ENCODE measurements around the gene MYRIP. TPM values are rescaled to one million over a fixed set of nuclear protein-coding genes. Genes with fewer than 3 reads are reported as not detected.
"Not testable (repeated sequence)": the region's sequence is repeated elsewhere in the genome, so short reads cannot be mapped to it uniquely, and the experiment has no call there.

The MYRIP gene
- total RNA-seq, 2 experiments from 2014 or later = not detected

DNA sequence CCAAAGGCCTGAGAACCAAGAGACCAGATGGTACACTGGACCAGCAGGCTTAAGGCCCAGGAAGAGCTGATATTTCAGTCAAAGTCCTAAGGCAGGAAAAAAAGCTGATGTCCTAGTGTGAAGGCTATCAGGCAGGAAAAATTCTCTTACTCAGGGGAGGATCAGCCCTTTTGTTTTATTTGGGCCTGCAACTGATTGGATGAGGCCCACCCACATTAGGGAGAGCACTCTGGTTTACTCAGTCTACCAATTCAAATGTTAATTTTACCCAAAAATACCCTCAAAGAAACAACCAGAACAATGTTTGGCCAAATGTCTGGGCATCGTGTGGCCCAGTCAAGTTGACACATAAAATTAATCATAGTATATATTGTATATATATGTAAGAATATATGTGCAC is 24.5 kb upstream of the MYRIP start:
- CTCF ChIA-PET = no interaction called here
- DNase-seq = no peak
- no peaks in the 10 kb centered on the region for H3K9me3 Mint-ChIP-seq
- no peak overlapping the region for H3K27ac Mint-ChIP-seq
- H3K4me1 Mint-ChIP-seq (ENCODE audit: low read depth) = no peaks in the 10 kb centered on the region
- no peaks in the 10 kb centered on the region for H3K36me3 Mint-ChIP-seq (ENCODE audit: low read depth)
- no peak overlapping the region for H3K4me3 Mint-ChIP-seq
- intact Hi-C loops (cut with micrococcal nuclease) = no loop called here
- no peaks in the 10 kb centered on the region for H3K27me3 Mint-ChIP-seq (ENCODE audit: low read depth)

DNA sequence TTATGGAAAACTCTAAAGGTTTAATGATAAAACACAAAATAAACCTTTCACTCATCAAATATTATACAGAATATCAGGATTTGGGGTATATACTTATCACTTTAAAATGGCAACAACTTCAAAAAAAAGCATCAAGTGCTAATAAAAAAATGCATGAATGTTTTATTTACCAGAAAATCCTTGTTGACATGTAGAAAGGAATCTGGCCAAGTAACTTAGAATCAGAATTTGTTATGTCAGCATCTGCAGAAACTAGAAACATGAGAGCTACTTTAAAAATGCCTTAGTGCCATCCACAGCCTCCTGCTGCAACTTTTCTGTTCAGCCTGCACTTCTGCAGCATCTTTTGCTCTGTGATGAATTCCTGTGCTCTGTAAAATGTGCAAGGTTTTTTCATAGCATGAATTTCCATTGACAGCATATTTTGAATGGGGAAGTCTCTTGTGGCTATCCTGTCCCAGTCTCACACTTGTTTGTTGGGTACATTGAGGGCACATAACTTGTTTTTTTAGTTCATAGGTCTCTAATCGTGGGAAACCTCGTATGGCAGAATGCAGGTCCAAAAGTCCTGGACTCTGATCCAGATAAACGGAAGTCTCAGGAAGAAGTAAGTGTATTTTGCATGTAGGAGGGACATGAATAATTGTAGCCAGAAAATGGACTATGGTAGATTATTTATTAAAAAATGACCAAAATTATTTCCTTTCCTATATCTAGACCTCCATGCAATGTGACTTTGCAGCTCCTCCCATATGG is 21.1 kb upstream of the MYRIP start:
- H3K27me3 Mint-ChIP-seq (ENCODE audit: low read depth) = no peaks in the 10 kb centered on the region
- intact Hi-C loops (cut with micrococcal nuclease) = no loop called here
- no peaks in the 10 kb centered on the region for H3K4me1 Mint-ChIP-seq (ENCODE audit: low read depth)
- H3K4me3 Mint-ChIP-seq = no peak overlapping the region
- CTCF ChIA-PET = no interaction called here
- no peaks in the 10 kb centered on the region for H3K9me3 Mint-ChIP-seq
- no peaks in the 10 kb centered on the region for H3K36me3 Mint-ChIP-seq (ENCODE audit: low read depth)
- no peak for DNase-seq
- H3K27ac Mint-ChIP-seq = no peak overlapping the region

DNA sequence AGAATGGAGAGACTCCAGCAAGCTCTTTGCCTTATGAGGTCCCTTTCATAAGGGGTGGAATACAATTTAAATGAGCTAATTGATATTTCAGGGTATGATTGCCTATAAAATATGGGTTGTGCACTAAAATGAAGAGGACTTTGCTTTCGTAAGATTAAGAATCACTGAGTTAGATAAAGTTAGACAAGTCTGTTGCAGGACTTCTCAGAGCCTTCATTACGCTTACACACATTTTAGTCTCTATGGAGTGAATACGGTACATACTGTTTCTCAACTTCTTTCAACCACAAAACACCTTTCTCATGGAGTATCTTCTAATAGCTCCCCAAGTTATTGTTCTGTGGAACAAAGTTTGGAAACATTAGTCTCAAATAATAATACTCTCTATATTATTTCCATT is 17.8 kb upstream of the MYRIP start:
- Mint-ChIP-seq H3K4me3 (no peak overlapping the region), H3K9me3 (no peaks in the 10 kb centered on the region), H3K27me3 (ENCODE audit: low read depth) (peaks cover 3% of the 10 kb centered on the region), H3K4me1 (ENCODE audit: low read depth) (no peaks in the 10 kb centered on the region), H3K36me3 (ENCODE audit: low read depth) (no peaks in the 10 kb centered on the region), H3K27ac (no peak overlapping the region)
- CTCF ChIA-PET = no interaction called here
- DNase-seq = no peak
- intact Hi-C loops (cut with micrococcal nuclease) = no loop called here

DNA sequence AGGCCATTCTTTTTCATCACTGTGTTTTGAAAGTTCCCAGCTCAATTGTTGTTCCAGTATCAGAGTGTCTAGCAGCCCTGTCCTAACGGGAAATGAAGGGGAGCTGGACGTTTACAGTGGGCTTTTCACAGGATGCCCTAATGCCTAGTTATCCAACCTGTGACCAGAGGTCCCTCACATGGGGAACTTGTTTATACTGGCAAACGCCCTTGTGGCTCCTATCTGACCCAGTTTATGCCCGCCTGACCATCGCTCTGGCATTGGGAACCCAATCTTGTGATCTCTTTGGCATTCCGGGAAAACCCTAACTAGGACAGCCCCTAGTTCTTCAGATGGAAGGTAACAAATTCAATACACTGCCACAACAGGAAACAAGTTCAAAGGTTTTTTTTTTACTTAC is 14.5 kb upstream of the MYRIP start:
- CTCF ChIA-PET = no interaction called here
- Mint-ChIP-seq H3K4me3 (no peak overlapping the region), H3K27ac (no peak overlapping the region), H3K36me3 (ENCODE audit: low read depth) (no peaks in the 10 kb centered on the region), H3K4me1 (ENCODE audit: low read depth) (no peaks in the 10 kb centered on the region), H3K27me3 (ENCODE audit: low read depth) (peaks cover 3% of the 10 kb centered on the region), H3K9me3 (no peaks in the 10 kb centered on the region)
- intact Hi-C loops (cut with micrococcal nuclease) = no loop called here
- DNase-seq = no peak

DNA sequence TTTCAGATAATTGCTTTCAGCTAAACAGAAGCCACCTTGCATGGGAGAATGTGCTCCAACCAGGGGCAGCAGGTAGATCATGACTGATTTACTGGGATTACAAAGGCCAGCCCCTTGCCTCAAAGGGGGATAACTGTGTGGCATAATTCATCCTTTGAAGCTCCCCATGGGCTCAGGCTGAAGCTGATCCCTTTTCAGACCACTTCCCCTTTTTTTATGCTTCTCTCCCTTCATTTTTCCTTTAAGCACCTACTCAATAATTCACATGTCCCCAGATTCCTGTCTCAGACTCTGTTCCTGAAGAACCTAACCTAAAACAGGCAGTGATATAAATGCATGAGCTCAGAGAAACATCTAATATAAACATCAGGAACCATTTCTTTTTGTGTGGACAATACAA is 8.2 kb upstream of the MYRIP start:
- Mint-ChIP-seq H3K27ac (no peak overlapping the region), H3K9me3 (no peaks in the 10 kb centered on the region), H3K4me3 (no peak overlapping the region), H3K36me3 (ENCODE audit: low read depth) (no peaks in the 10 kb centered on the region), H3K4me1 (ENCODE audit: low read depth) (no peaks in the 10 kb centered on the region), H3K27me3 (ENCODE audit: low read depth) (peaks cover 5% of the 10 kb centered on the region)
- CTCF ChIA-PET = no interaction called here
- intact Hi-C loops (cut with micrococcal nuclease) = no loop called here
- DNase-seq = no peak

DNA sequence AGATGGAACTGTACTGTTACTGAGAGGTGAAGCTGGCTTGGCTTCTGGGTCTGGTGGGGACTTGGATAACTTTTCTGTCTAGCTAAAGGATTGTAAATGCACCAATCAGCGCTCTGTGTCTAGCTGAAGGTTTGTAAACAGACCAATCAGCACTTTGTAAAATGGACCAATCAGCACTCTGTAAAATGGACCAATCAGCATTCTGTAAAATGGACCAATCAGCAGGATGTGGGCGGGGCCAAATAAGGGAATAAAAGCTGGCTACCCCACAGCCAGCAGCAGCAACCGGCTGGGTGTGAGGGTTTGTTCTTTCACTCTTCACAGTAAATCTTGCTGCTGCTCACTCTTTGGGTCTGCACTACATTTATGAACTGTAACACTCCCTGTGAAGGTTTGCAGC is 6.9 kb upstream of the MYRIP start:
- H3K36me3 Mint-ChIP-seq (ENCODE audit: low read depth); H3K27ac Mint-ChIP-seq; DNase-seq; intact Hi-C loops (cut with micrococcal nuclease); H3K4me3 Mint-ChIP-seq; H3K9me3 Mint-ChIP-seq; H3K4me1 Mint-ChIP-seq (ENCODE audit: low read depth): not testable (repeated sequence)
- CTCF ChIA-PET = interaction anchor here (0.6 kb wide), 1 partner anchor 1609 kb away, joined by 6 read pairs; no protein-coding TSS in a partner anchor
- H3K27me3 Mint-ChIP-seq (ENCODE audit: low read depth) = peaks cover 14% of the 10 kb centered on the region

DNA sequence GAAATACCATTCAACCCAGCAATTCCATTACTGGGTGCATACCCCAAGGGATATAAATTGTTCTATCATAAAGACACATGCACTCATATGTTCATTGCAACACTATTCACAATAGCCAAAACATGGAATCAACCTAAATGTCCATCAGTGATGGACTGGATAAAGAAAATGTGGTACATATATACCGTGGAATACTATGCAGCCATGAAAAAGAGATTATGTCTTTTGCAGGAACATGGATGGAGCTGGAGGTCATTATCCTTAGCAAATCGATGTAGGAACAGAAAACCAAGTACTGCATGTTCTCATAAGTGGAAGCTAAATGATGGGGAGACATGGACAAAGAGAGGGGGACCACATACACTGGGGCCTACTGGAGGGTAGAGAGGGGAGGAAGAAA is 5.5 kb upstream of the MYRIP start:
- Mint-ChIP-seq H3K4me3 (no peak overlapping the region), H3K9me3 (no peaks in the 10 kb centered on the region), H3K36me3 (ENCODE audit: low read depth) (no peaks in the 10 kb centered on the region), H3K27ac (no peak overlapping the region), H3K4me1 (ENCODE audit: low read depth) (peaks cover 4% of the 10 kb centered on the region), H3K27me3 (ENCODE audit: low read depth) (peaks cover 25% of the 10 kb centered on the region)
- no peak for DNase-seq
- CTCF ChIA-PET = no interaction called here
- intact Hi-C loops (cut with micrococcal nuclease) = no loop called here

DNA sequence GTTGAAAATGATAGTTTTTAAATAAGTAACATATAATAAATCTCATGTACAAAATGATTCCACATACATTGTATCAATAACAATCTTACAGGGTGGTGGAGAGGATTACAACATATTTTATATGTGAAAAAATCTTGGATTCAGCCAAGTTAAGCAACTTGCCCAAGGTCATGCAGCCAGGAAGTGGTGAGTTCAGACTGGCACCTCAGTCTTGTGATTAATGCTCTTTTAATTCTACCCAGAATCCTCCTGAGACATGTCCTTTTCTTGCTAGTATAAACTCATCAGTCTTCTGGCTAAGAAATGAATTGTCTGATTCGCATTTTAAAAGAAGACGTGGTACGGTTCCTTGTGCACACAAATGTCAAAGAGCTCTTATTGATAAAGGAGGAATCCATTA is 4.5 kb upstream of the MYRIP start:
- Mint-ChIP-seq H3K27me3 (ENCODE audit: low read depth) (peaks cover 28% of the 10 kb centered on the region), H3K36me3 (ENCODE audit: low read depth) (no peaks in the 10 kb centered on the region), H3K4me1 (ENCODE audit: low read depth) (peaks cover 6% of the 10 kb centered on the region), H3K4me3 (no peak overlapping the region), H3K9me3 (no peaks in the 10 kb centered on the region), H3K27ac (no peak overlapping the region)
- DNase-seq = no peak
- CTCF ChIA-PET = no interaction called here
- intact Hi-C loops (cut with micrococcal nuclease) = no loop called here

DNA sequence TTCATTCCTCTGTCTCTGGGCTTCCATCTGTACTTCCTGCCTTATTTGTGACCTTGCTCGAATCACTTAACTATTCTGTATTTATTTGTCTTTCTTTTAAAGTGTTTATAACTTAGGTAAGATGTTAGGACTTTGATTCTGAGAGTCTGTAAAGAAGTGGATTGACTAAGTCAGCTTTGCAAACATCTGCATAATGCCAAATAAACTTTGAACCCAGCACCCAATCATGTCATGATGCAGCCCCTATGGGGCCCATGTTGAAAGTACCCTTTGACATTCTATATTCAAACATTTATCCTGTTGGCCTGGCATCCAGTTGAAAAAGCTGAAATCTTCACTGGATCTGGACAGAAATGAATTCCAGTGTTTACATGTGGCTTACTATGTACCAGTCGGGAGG is 3.8 kb upstream of the MYRIP start:
- Mint-ChIP-seq H3K9me3 (no peaks in the 10 kb centered on the region), H3K36me3 (ENCODE audit: low read depth) (no peaks in the 10 kb centered on the region), H3K27me3 (ENCODE audit: low read depth) (peaks cover 35% of the 10 kb centered on the region), H3K27ac (no peak overlapping the region), H3K4me1 (ENCODE audit: low read depth) (peaks cover 13% of the 10 kb centered on the region), H3K4me3 (no peak overlapping the region)
- CTCF ChIA-PET = no interaction called here
- no peak for DNase-seq
- intact Hi-C loops (cut with micrococcal nuclease) = no loop called here

DNA sequence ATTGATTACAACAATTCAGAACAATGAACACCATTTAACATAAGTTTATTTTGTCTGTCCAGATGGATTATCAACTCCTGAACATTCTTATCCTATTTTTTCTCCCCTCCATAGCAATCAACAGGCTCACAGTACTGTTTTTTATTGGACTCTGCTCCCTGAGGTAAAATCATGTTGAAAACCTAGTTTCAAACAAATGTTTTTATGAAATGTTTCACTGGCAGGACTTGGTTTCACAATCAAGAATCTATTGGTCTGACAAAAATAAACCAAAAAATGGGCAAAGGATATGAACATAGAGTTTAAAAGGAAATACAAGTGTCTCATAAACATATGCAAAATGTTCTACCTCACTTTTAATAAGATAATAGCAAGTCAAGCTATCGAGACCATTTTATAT is 2.6 kb upstream of the MYRIP start:
- intact Hi-C loops (cut with micrococcal nuclease) = no loop called here
- no peak overlapping the region for H3K27ac Mint-ChIP-seq
- H3K9me3 Mint-ChIP-seq = no peaks in the 10 kb centered on the region
- no peak for DNase-seq
- peaks cover 45% of the 10 kb centered on the region for H3K27me3 Mint-ChIP-seq (ENCODE audit: low read depth)
- CTCF ChIA-PET = no interaction called here
- H3K4me1 Mint-ChIP-seq (ENCODE audit: low read depth) = peaks cover 16% of the 10 kb centered on the region
- no peaks in the 10 kb centered on the region for H3K36me3 Mint-ChIP-seq (ENCODE audit: low read depth)
- H3K4me3 Mint-ChIP-seq = no peak overlapping the region

DNA sequence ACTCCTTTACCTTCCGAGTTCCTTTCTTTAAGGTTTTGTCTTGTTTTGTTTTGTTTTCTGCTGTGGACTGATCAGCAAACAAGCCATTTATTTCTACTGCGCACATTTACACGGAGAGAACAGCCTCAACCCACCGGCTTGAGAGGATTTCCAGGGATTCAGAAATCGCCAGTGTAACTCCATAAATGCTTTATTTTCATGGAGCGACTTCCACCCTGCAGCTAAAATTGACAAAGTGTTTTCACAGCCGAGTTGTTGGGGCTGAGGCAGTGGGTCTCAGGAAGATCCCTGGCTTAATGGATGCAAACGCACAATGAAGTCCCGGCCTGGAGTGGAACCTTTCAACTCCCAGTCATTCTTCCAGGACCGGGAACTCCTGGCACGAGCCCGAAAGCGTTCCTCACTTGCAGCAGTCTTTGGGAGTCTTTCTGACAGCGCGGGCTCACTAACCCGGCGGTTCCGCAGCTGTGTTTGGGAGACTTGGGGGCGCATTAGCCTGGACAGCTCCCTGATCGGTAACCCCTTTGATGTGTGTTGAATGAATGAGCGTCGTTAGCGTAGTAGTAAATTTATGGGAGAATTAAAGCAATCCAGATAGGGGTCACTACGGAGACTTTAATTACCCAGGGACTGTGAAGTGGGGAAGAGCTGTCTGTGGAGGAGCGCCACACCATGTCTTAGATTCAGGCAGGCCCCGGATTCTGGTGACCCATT is 785 bp upstream of the MYRIP start:
- intact Hi-C loops (cut with micrococcal nuclease) = no loop called here
- H3K4me3 Mint-ChIP-seq = peak overlapping the region; percentile 40
- no peaks in the 10 kb centered on the region for H3K36me3 Mint-ChIP-seq (ENCODE audit: low read depth)
- no peak overlapping the region for H3K27ac Mint-ChIP-seq
- no peak for DNase-seq
- CTCF ChIA-PET = no interaction called here
- peaks cover 16% of the 10 kb centered on the region for H3K4me1 Mint-ChIP-seq (ENCODE audit: low read depth)
- peaks cover 58% of the 10 kb centered on the region for H3K27me3 Mint-ChIP-seq (ENCODE audit: low read depth)
- H3K9me3 Mint-ChIP-seq = no peaks in the 10 kb centered on the region

DNA sequence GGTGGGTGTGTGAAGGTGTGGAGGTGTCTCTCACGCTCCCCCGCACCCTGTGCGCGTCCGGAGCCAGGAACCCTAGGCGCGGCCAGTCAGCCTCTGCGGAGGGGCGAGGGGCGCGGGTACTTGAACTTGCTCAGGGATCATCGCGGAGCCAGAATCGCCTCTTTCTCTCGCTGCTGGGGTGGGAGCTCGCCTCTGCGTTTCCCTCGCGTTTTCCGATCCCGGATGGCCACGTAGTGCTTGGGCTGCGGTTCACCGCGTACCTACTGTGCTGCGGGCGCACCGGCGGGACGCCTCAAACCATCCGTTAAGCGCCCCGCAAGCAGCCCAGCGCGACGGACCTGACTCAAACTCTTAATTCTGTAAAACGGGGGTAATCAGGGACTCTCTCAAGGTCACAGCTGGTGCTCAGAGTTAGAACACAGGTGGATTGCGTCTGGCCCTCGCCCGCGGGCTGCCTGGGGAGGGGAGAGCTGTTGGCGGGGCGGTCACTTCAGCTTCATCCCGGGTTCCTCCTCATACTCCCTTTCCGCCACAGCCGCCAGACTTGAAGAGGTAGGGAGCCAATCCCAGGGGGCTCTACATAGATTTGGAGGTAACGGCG is 686 bp downstream of the MYRIP start:
- peaks cover 57% of the 10 kb centered on the region for H3K27me3 Mint-ChIP-seq (ENCODE audit: low read depth)
- H3K4me3 Mint-ChIP-seq = peak overlapping the region; percentile 59
- intact Hi-C loops (cut with micrococcal nuclease) = loop anchor here (2.0 kb wide), 1 partner anchor 507 kb away; no protein-coding TSS in a partner anchor
- no peak overlapping the region for H3K27ac Mint-ChIP-seq
- CTCF ChIA-PET = no interaction called here
- no peak for DNase-seq
- no peaks in the 10 kb centered on the region for H3K9me3 Mint-ChIP-seq
- no peaks in the 10 kb centered on the region for H3K36me3 Mint-ChIP-seq (ENCODE audit: low read depth)
- H3K4me1 Mint-ChIP-seq (ENCODE audit: low read depth) = peaks cover 16% of the 10 kb centered on the region

DNA sequence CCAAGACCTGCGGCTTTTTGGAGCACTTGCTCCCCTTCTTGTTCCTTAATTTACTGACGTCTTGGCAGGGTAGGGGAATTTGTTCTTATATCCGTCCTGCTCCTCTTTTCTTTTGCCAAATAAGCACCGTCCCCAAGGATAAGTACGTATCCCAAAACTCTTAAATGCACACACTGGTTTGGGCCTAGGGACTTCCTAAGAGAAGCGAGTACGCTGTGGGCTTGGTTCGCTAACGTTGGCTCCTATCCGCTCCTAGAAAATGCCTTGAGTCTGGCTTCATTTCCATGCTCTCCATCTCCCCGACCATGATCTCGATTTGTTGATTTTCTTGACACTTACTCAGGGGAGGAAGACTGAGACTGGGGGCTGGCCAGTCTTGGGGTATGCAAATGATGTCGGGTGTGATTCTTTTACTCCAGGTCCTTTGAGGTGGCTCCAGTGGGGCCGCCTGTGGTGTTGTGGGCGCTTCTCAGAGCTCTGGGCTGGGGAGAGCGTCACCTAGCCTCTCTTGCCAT is 1.3 kb downstream of the MYRIP start:
- no peak for DNase-seq
- intact Hi-C loops (cut with micrococcal nuclease) = loop anchor here (2.0 kb wide), 1 partner anchor 506 kb away; no protein-coding TSS in a partner anchor
- CTCF ChIA-PET = no interaction called here
- Mint-ChIP-seq H3K9me3 (no peaks in the 10 kb centered on the region), H3K36me3 (ENCODE audit: low read depth) (no peaks in the 10 kb centered on the region), H3K27me3 (ENCODE audit: low read depth) (peaks cover 57% of the 10 kb centered on the region), H3K4me3 (peak overlapping the region; percentile 59), H3K27ac (no peak overlapping the region), H3K4me1 (ENCODE audit: low read depth) (peaks cover 16% of the 10 kb centered on the region)
